Endothelial cell of umbilical vein (primary cell): Measurements from ENCODE around the gene MDH1. TPM values are rescaled to one million over a fixed set of nuclear protein-coding genes. Genes with fewer than 3 reads are reported as not detected.

ENCODE experiments used
- BruUV-seq: library from RNA; stranded (reverse); fragments of 400-500 nt; replicated peaks from 2 replicates; lab custom pipeline; 2021; lab: Mats Ljungman, UMichigan
- CTCF ChIA-PET: fragments of 300-600, 350-600 bp; sonication (Branson Sonifier 250); formaldehyde crosslinking; loops from one replicate; lab custom pipeline; 2021; ENCODE audit warnings: antibody characterized with exemption, inconsistent platforms; lab: Charles Lee
- POLR2A ChIA-PET: fragments of 300-600, 350-600 bp; sonication (Branson Sonifier 250); formaldehyde crosslinking; loops from one replicate; lab custom pipeline; 2021; ENCODE audit warnings: antibody characterized with exemption, inconsistent platforms; lab: Charles Lee
- DNase-seq: peaks from one replicate; pipeline ENCODE4 v3.0.0-alpha.2; 2011; ENCODE audit warnings: low read depth, low spot score
- FAIRE-seq: peaks from 2 replicates; lab custom pipeline; 2011; peaks lifted over from hg19 to GRCh38; lab: Jason Lieb, UNC
- H2AFZ ChIP-seq: 2 replicates; pipeline ENCODE4 v1.6.0; 2012; ENCODE audit warnings: low read depth, low read length, control low read depth, inconsistent platforms
- H3K27ac ChIP-seq: 2 replicates; pipeline ENCODE4 v1.5.1; 2011; ENCODE audit warnings: low read depth, mild to moderate bottlenecking, control low read depth, low read length, moderate library complexity; ENCODE audit not compliant: insufficient read depth
- H3K27me3 ChIP-seq, 2 experiments: 2 replicates each; pipeline versions ENCODE4 v1.6.0 to v1.6.1; 2011; ENCODE audit warnings: low read length in 2 of 2, mixed read lengths in 1 of 2; ENCODE audit not compliant: control insufficient read depth in 2 of 2, insufficient read depth in 2 of 2
- H3K36me3 ChIP-seq, 2 experiments: 2 replicates in 1 of 2; 3 replicates in 1 of 2; pipeline ENCODE4 v1.5.1; 2011; ENCODE audit warnings: low read length in 2 of 2, mild to moderate bottlenecking in 1 of 2, moderate library complexity in 1 of 2; ENCODE audit not compliant: control insufficient read depth in 2 of 2, insufficient read depth in 2 of 2; ENCODE audit errors: extremely low read depth in 1 of 2
- H3K4me1 ChIP-seq: 3 replicates; pipeline ENCODE4 v1.5.1; 2011; ENCODE audit warnings: mild to moderate bottlenecking, low read length; ENCODE audit not compliant: control insufficient read depth, insufficient read depth; ENCODE audit errors: extremely low read depth
- H3K4me2 ChIP-seq: 2 replicates; pipeline ENCODE4 v1.6.1; 2011; ENCODE audit warnings: low read length, control low read depth, mixed read lengths; ENCODE audit not compliant: insufficient read depth
- H3K4me3 ChIP-seq, 3 experiments: fragments of 200-600 bp in 1 of 3; sonication (generic), shearing (Covaris generic) in 1 of 3; replicated peaks in 1 of 3; 2 replicates each; pipeline ENCODE4 v1.5.1; 2011 to 2016; ENCODE audit warnings: control low read depth in 3 of 3, low read length in 3 of 3, mild to moderate bottlenecking in 2 of 3, inconsistent platforms in 1 of 3, low read depth in 1 of 3, moderate library complexity in 1 of 3; ENCODE audit not compliant: insufficient read depth in 1 of 3
- H3K79me2 ChIP-seq: 2 replicates; pipeline ENCODE4 v1.6.0; 2012; ENCODE audit warnings: low read length, inconsistent platforms; ENCODE audit not compliant: control insufficient read depth, insufficient read depth
- H3K9ac ChIP-seq: replicated peaks from 2 replicates; pipeline ENCODE3; 2011; ENCODE audit warnings: low read length, control low read depth; ENCODE audit not compliant: insufficient read depth; ENCODE audit errors: extremely low read depth
- H3K9me1 ChIP-seq: replicated peaks from 3 replicates; pipeline ENCODE4 v1.6.0; 2011; ENCODE audit warnings: mild to moderate bottlenecking, low read length; ENCODE audit not compliant: control insufficient read depth, insufficient read depth; ENCODE audit errors: extremely low read depth
- H3K9me3 ChIP-seq: replicated peaks from 2 replicates; pipeline ENCODE4 v1.5.1; 2012; ENCODE audit warnings: low read length, inconsistent platforms; ENCODE audit not compliant: control insufficient read depth, insufficient read depth
- H4K20me1 ChIP-seq: replicated peaks from 2 replicates; pipeline ENCODE3; 2011; ENCODE audit warnings: mild to moderate bottlenecking, low read length; ENCODE audit not compliant: control insufficient read depth, insufficient read depth; ENCODE audit errors: extremely low read depth
- EZH2 ChIP-seq: IDR thresholded peaks from 2 replicates; pipeline ENCODE4 v1.6.1; 2012; ENCODE audit warnings: borderline replicate concordance, low read depth, mild to moderate bottlenecking, moderate library complexity, low read length, inconsistent platforms; ENCODE audit not compliant: severe bottlenecking
- FOS ChIP-seq: IDR thresholded peaks from 2 replicates; pipeline ENCODE4 v1.6.1; 2011; ENCODE audit warnings: mild to moderate bottlenecking, low read length, moderate library complexity, borderline replicate concordance; ENCODE audit not compliant: insufficient read depth
- GATA2 ChIP-seq: IDR thresholded peaks from 2 replicates; pipeline ENCODE4 v1.7.0; 2011; ENCODE audit warnings: low read depth, mild to moderate bottlenecking, moderate library complexity, mixed read lengths, low read length; ENCODE audit not compliant: insufficient read length, insufficient read depth
- JUN ChIP-seq: IDR thresholded peaks from 2 replicates; pipeline ENCODE4 v1.6.1; 2011; ENCODE audit warnings: borderline replicate concordance, low read depth; ENCODE audit not compliant: insufficient read length, insufficient read depth
- MYC ChIP-seq: IDR thresholded peaks from one replicate; pipeline ENCODE4 v1.6.1; 2011; ENCODE audit warnings: mild to moderate bottlenecking, low read depth, low read length
- POLR2A ChIP-seq: IDR thresholded peaks from 2 replicates; pipeline ENCODE4 v1.6.1; 2012; ENCODE audit warnings: low read depth, mild to moderate bottlenecking, control low read depth, low read length
- POLR2AphosphoS5 ChIP-seq: IDR thresholded peaks from 2 replicates; pipeline ENCODE4 v1.6.1; 2012; ENCODE audit warnings: low read depth, mild to moderate bottlenecking, control low read depth, low read length, moderate library complexity; ENCODE audit not compliant: insufficient read depth
- dilution Hi-C: fragments of 300-500 bp; cut with MboI; formaldehyde crosslinking; loops from one replicate; pipeline ENCODE4 v1.15.0; 2019; ENCODE audit warnings: low sequenced_read_pairs; ENCODE audit not compliant: extremely low pct_ligation_motif_present
- intact Hi-C: fragments of 100-400 bp; cut with micrococcal nuclease; formaldehyde crosslinking; loops from one replicate; pipeline ENCODE4 v1.10.0; 2022
- polyA plus RNA-seq, 4 experiments: library from polyadenylated mRNA; depleted of rRNA in 3 of 4; stranded (reverse) in 3 of 4; unstranded in 1 of 4; fragments of >200 nt; gene quantifications; 2 replicates each; pipeline versions ENCODE4 v1.2.1 to v1.2.3, GENCODE V29; 2011 to 2012; ENCODE audit warnings: missing spikeins in 1 of 4
- total RNA-seq: library from RNA; stranded (reverse); gene quantifications from 2 replicates; pipeline ENCODE4 v1.2.3, GENCODE V29; 2021
- TF ChIP-seq, protein P1 (sequence below), 2 donors: IDR thresholded peaks; 1 replicate in 1 of 2; 2 replicates in 1 of 2; pipeline ENCODE4 v1.5.1; 2011; ENCODE audit warnings: low read length in 2 of 2, mild to moderate bottlenecking in 2 of 2, moderate library complexity in 2 of 2, control low read depth in 1 of 2, inconsistent platforms in 1 of 2, low read depth in 1 of 2; ENCODE audit not compliant: insufficient read depth in 1 of 2; ENCODE audit errors: extremely low read depth in 1 of 2
- TF ChIP-seq, protein P2 (sequence below): IDR thresholded peaks from 2 replicates; pipeline ENCODE4 v1.6.1; 2011; ENCODE audit not compliant: insufficient read depth, insufficient read length

Gene MDH1
- total and polyA plus RNA-seq, 2 donors (not counting 3 experiments of a cell fraction or from before 2014, with no cell fraction given): 107 to 121 TPM

DNA sequence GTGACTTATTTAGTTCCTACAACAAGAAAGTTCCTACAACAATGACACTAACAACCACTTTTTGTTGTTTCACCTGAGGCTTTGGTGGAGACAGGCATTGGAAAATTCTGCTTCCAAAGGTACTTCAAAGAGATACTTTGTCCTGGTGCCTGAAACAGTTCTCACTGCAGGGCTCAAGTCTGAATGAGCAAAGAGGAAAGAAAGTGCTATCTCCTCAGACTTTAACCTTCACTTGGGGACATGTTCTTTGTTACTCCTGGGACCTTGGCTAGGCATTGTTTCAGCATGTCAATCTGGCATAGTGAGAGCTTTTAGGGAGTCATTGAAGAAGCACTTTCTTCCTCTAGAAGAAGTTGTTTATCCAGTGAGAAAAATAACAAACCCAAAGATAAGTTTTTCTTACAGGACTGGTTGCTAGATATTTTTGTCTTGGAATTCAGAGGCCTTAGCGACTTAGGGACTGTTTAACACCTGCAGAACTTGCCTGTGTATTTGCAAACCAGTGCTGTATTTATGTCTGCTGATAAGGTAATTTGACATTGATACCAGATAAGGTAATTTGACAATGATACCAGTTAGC is 12.2 kb downstream of the MDH1 start:
- dilution Hi-C loops: no loop called here
- Histone ChIP-seq H3K27me3 (no peaks in the 10 kb centered on the region), H3K4me2 (no peak overlapping the region), H3K4me3 (no peak overlapping the region), H2AFZ (no peak overlapping the region), H4K20me1 (no peaks in the 10 kb centered on the region), H3K36me3 (peaks cover 22 to 25% of the 10 kb centered on the region in 2 experiments), H3K27ac (no peak overlapping the region), H3K9ac (no peak overlapping the region), H3K9me3 (no peaks in the 10 kb centered on the region), H3K4me1 (no peaks in the 10 kb centered on the region), H3K9me1 (peaks cover 4% of the 10 kb centered on the region), H3K79me2 (peaks cover 4% of the 10 kb centered on the region)
- no peak for DNase-seq
- intact Hi-C loops: no loop called here
- CTCF ChIA-PET: interaction anchor here (1.1 to 2.2 kb wide), 3 partner anchors 12 to 289 kb away, joined by 4 to 7 read pairs (median 5); partner anchors contain the start of genes MDH1 and WDPCP
- FAIRE-seq: no peak
- POLR2A ChIA-PET: no interaction called here
- BruUV-seq: no TSS peak
- TF ChIP-seq MYC (no peak), JUN (no peak), POLR2AphosphoS5 (no peak), FOS (no peak), POLR2A (no peak), EZH2 (no peak), GATA2 (no peak)
- TF ChIP-seq, protein P1, sequence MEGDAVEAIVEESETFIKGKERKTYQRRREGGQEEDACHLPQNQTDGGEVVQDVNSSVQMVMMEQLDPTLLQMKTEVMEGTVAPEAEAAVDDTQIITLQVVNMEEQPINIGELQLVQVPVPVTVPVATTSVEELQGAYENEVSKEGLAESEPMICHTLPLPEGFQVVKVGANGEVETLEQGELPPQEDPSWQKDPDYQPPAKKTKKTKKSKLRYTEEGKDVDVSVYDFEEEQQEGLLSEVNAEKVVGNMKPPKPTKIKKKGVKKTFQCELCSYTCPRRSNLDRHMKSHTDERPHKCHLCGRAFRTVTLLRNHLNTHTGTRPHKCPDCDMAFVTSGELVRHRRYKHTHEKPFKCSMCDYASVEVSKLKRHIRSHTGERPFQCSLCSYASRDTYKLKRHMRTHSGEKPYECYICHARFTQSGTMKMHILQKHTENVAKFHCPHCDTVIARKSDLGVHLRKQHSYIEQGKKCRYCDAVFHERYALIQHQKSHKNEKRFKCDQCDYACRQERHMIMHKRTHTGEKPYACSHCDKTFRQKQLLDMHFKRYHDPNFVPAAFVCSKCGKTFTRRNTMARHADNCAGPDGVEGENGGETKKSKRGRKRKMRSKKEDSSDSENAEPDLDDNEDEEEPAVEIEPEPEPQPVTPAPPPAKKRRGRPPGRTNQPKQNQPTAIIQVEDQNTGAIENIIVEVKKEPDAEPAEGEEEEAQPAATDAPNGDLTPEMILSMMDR (IDR thresholded peaks at IDR 0.05; ENCODE audit: extremely low read depth in 1 of 2, insufficient read depth in 1 of 2, low read depth in 1 of 2, low read length in 2 of 2): no peak
- TF ChIP-seq, protein P2, sequence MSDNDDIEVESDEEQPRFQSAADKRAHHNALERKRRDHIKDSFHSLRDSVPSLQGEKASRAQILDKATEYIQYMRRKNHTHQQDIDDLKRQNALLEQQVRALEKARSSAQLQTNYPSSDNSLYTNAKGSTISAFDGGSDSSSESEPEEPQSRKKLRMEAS: no peak
